Right ventricle myocardium inferior (tissue), 1 donor: ENCODE measurements around the gene TBC1D2B. TPM values are rescaled to one million over a fixed set of nuclear protein-coding genes. Genes with fewer than 3 reads are reported as not detected.

Experiments used
- ATAC-seq: fragments of 200-7000 bp; cut with Tn5 transposase; one replicate; pipeline ENCODE4 v1.9.1; 2020; ENCODE audit warnings: mild to moderate bottlenecking, moderate library complexity
- DNase-seq: peaks from one replicate; pipeline ENCODE4 v3.0.0; 2021; ENCODE audit errors: missing footprints
- intact Hi-C: fragments of 100-400 bp; cut with DNase I; formaldehyde crosslinking; loops from one replicate; pipeline ENCODE4 v1.11.0; 2022
- total RNA-seq: library from RNA; stranded (reverse); fragmentation: NEBNext Ultra II Directional; extraction: Animal tissue kit (Norgen Biotek cat#: 25700); gene quantifications from one replicate; pipeline ENCODE4 v1.2.1, GENCODE V29; 2021
- donor health status: DM: no; HTN: yes; CAD: no; lungs with severe emphysema.

The TBC1D2B gene
- total RNA-seq, 1 donor from 2014 or later, result 12.2 TPM

- intact Hi-C loops, result no loop called here
- no peak for ATAC-seq
- DNase-seq, result no peak
These were observed 13.5 kb downstream of the TBC1D2B start for GRCh38 chr15:78063970-78064385.

- ATAC-seq, result no peak
- intact Hi-C loops, result no loop called here
- DNase-seq, result no peak
These were observed 14.3 kb downstream of the TBC1D2B start for GRCh38 chr15:78063217-78063616.

- intact Hi-C loops, result no loop called here
- DNase-seq (no peak), ATAC-seq (no peak)
These were observed 15.5 kb downstream of the TBC1D2B start for GRCh38 chr15:78061963-78062427.

GRCh38 chr15:78060232-78060631 is 17.3 kb downstream of the TBC1D2B start:
- ATAC-seq (no peak), DNase-seq (no peak)
- intact Hi-C loops, result no loop called here

- DNase-seq, result no peak
- intact Hi-C loops, result loop anchor here (5.0 kb wide), 1 partner anchor 37 kb away; no protein-coding TSS in a partner anchor
- ATAC-seq, result no peak
These were observed 18.2 kb downstream of the TBC1D2B start for GRCh38 chr15:78059110-78059839.

GRCh38 chr15:78058401-78058935 is 19.0 kb downstream of the TBC1D2B start:
- no peak for DNase-seq
- intact Hi-C loops, result loop anchor here (5.0 kb wide), 1 partner anchor 36 kb away; no protein-coding TSS in a partner anchor
- no peak for ATAC-seq

- ATAC-seq, result no peak
- intact Hi-C loops, result loop anchor here (5.0 kb wide), 1 partner anchor 36 kb away; no protein-coding TSS in a partner anchor
- DNase-seq, result no peak
These were observed 19.7 kb downstream of the TBC1D2B start for GRCh38 chr15:78057803-78058202.

- DNase-seq, result no peak
- intact Hi-C loops, result loop anchor here (5.0 kb wide), 1 partner anchor 34 kb away; no protein-coding TSS in a partner anchor
- peak; percentile 78 for ATAC-seq
These were observed 20.7 kb downstream of the TBC1D2B start for GRCh38 chr15:78056714-78057269.

GRCh38 chr15:78055919-78056713 is 21.4 kb downstream of the TBC1D2B start:
- intact Hi-C loops, result loop anchor here (5.0 kb wide), 1 partner anchor 34 kb away; no protein-coding TSS in a partner anchor
- peak; percentile 51 for ATAC-seq
- DNase-seq, result no peak

- no peak for DNase-seq
- intact Hi-C loops, result loop anchor here (5.0 kb wide), 1 partner anchor 33 kb away; no protein-coding TSS in a partner anchor
- no peak for ATAC-seq
These were observed 22.5 kb downstream of the TBC1D2B start for GRCh38 chr15:78054966-78055365.

- intact Hi-C loops, result no loop called here
- DNase-seq (no peak), ATAC-seq (no peak)
These were observed 23.0 kb downstream of the TBC1D2B start for GRCh38 chr15:78054518-78054917.

GRCh38 chr15:78052545-78052944 is 25.0 kb downstream of the TBC1D2B start:
- DNase-seq (no peak), ATAC-seq (no peak)
- intact Hi-C loops, result no loop called here

- no peak for DNase-seq
- intact Hi-C loops, result no loop called here
- ATAC-seq, result no peak
These were observed 25.5 kb downstream of the TBC1D2B start for GRCh38 chr15:78052001-78052401.

GRCh38 chr15:78051596-78051995 is 25.9 kb downstream of the TBC1D2B start:
- intact Hi-C loops, result no loop called here
- DNase-seq, result no peak
- no peak for ATAC-seq

GRCh38 chr15:78050826-78051225 is 26.7 kb downstream of the TBC1D2B start:
- ATAC-seq (no peak), DNase-seq (no peak)
- intact Hi-C loops, result no loop called here

GRCh38 chr15:78050441-78050809 is 27.1 kb downstream of the TBC1D2B start:
- intact Hi-C loops, result no loop called here
- DNase-seq (no peak), ATAC-seq (no peak)

- ATAC-seq (no peak), DNase-seq (no peak)
- intact Hi-C loops, result no loop called here
These were observed 27.6 kb downstream of the TBC1D2B start for GRCh38 chr15:78049691-78050440.

- no peak for DNase-seq
- intact Hi-C loops, result no loop called here
- peak; percentile 54 for ATAC-seq
These were observed 28.9 kb downstream of the TBC1D2B start for GRCh38 chr15:78048628-78048920.
